ENCODE data around the gene ABCC4.

The ABCC4 gene

DNA sequence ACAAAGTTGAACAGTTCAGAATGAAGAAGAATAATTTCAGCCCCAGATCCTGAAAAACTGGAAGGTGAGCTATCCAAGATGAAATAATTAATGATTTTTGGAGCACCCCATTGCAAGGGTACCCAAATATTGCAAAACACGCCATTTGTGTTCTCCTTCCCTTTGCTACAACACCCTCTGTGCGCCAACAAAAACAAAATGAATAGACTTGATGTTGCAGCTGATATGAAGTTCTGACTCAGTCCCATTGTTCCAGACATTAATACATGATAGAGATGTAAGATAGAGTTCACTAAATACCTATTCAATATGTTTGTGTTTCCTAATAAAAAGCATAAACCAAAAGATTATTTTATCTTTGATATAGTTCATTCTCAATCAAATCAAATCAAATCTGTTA, 301.4 kb downstream of the ABCC4 start:
- no peak for DNase-seq (ENCODE audit: low spot score)

GRCh38 chr13:94997126-94997525, 304.1 kb downstream of the ABCC4 start:
- DNase-seq (ENCODE audit: low spot score), result no peak

GRCh38 chr13:94996445-94996844, 304.8 kb downstream of the ABCC4 start:
- no peak for DNase-seq (ENCODE audit: low spot score)

DNA sequence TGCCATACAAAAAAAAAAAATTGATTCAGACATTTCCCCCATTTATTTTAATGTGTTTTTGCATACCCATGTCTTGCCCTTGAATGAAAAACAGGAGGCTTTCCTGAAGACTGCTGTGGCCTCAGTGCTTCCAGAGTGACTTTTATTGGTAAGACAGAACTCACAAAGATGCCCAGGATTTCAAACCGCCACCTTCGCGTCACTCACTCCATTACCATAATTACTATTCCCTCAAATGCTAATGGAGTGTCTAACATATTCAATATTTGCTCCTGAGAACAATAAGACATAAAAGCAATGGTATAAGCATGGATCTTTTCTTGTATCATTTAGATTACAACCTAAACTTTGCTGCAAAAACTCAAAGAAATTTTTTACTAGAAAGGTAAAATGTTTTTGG, 306.7 kb downstream of the ABCC4 start:
- DNase-seq (ENCODE audit: low spot score), result no peak

DNA sequence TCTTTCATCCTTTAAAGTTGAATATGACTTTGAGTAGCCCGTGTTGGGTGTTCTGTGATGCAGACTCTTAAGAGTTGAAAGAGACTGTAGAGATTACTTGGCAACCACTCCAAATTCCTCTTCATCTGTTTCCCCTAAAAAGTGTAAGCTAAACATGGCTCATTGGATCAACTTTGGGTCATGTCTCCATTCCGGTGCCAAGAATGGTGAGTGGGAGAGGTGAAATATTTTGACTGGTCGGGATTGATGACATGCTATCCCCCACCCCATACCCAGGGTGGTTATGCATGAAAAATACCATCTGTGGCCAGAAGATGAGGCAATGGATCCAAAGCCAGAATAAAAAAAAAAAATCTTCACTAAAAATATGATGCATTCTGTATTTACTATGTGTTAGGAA, 307.6 kb downstream of the ABCC4 start:
- no peak for DNase-seq (ENCODE audit: low spot score)

DNA sequence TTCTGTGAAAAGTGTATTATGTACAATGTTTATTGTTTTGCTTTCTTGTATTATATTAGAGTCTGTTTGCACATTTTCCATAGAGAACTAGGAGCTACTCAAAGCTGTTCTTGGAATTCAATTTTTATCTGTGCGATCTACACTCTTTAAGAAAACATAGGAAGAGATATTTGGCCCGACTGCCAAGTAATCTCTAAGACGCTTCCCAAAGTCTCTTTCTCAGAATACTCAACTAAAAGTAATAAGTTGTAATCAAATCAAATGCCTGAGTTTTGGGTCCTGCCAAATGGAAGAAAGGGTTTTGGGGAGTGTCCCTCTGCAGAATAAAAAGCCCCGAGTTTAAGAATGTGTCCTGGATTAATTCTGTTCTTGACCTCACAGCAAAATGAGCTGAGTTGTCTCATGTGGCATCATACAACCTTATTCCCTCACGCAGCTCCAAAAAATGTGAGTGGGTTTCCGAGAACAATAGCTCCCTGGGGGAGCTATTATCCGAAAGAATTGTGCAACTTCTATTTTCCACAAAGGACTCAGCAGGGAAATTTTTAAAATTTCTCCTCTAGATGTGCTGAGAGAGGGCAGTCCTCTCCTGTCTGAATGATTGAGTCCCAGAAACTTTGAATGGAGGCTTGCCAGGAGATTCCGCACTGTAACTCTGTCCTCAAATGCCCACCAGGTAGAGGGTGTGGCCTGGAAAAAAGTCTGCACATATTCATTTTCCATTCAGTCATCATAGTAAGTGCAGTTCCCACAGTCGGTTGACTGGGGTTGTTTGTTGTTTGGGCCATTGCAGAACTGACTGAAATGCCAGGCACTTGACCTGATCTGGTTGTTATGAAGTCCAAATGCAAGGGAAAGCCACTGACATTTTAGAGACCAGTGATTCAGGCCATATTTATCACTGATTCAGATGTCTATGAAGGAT, 309.0 kb downstream of the ABCC4 start:
- no peak for DNase-seq (ENCODE audit: low spot score)

- DNase-seq (ENCODE audit: low spot score), result no peak
Observed at GRCh38 chr13:94988654-94989053, 312.6 kb downstream of the ABCC4 start.

GRCh38 chr13:94987869-94988268, 313.4 kb downstream of the ABCC4 start:
- DNase-seq (ENCODE audit: low spot score), result no peak

GRCh38 chr13:94987081-94987480, 314.2 kb downstream of the ABCC4 start:
- no peak for DNase-seq (ENCODE audit: low spot score)

DNA sequence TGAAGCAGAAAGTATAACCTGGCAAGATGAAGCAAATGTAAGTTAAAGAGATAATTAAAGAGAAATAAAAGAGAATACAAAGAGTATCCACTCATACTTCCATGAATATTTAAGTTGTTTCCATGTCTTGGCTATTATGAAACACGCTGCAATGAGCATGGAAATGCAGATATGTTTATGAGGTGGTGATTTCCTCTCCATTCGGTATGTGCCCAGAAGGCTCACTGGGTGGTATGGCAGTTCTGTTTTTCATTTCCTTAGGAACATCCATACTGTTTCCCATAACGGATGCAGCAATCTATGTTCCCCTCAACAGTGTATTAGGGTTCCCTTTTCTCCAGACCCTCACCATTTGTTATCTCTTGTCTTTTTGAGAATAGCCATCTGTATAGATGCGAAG, 316.3 kb downstream of the ABCC4 start:
- no peak for DNase-seq (ENCODE audit: low spot score)

- DNase-seq (ENCODE audit: low spot score), result no peak
Observed at GRCh38 chr13:94978516-94978915, 322.7 kb downstream of the ABCC4 start.

DNA sequence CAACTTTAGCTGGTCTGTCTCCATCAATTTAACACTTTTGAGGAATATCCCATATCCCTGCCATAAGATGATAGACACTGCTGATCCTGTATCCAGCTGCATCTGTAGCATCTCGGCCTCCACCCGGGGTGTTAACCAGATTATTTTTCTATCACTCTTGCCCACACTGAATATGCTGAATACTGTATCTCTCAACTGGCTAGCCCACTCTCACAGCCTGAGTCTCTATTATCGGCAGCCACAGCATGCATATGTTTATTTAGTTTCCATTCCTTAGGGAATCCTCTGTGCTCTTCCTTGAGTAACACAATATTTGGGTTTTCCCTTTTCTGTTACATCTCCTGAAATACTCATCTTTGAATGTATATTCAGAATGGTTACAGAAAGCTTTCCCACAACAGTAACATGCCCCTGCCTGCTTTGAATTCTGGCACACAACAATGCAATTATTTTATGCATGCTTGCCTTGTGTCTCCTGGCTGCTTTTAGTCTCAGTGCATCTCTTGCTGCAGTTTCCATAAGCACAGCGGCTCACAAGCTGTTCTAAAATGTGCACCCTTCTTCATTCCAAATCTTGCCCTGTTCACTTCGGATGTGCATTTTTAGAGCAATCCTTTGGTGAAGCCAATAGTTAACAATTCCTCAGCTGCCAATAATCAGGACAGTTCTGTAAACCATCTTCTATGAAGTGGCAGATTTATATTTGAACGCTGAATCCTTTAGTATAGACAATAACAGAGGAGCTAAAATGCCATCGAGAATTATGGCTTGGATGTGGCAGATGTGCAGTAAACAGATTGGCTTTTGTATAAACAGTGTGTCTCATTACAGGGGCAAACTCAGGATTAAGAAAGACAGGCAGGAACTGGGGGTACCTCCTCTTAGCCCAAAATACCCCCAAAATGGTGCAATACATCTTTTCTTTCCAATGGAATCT, 327.0 kb downstream of the ABCC4 start:
- DNase-seq (ENCODE audit: low spot score), result no peak

DNA sequence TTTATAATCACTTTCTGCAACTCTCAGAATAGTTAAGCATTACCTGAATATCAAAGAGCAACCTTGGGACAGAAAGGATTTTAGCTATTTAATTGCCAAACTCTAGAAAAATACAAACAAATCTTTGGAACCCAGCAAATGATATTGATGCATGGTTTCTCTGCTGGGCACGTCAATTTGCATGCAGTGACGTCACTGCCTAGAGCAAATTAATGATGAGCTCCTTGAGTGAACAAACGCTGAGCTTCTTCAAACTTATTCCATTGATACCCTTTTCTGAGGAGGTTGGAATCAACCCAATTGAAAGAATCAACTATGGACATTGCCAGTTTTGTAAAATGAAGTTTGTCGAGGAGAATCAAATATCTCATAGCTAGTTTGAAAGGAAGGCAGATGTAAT, 329.0 kb downstream of the ABCC4 start:
- DNase-seq (ENCODE audit: low spot score), result no peak

Small RNA genes lying within 50 kb of the gene (small RNA-seq; reads per million reads assigned to genes)
- gene RNU6-62P (0 reads per million in 2 experiments), gene RNY3P8 (0 reads per million in 2 experiments), gene RNY4P27 (0.97 to 4.7 reads per million in 2 experiments)

Data from SK-N-DZ (cell line).